Measurements from ENCODE around the gene IRX4.

DNA sequence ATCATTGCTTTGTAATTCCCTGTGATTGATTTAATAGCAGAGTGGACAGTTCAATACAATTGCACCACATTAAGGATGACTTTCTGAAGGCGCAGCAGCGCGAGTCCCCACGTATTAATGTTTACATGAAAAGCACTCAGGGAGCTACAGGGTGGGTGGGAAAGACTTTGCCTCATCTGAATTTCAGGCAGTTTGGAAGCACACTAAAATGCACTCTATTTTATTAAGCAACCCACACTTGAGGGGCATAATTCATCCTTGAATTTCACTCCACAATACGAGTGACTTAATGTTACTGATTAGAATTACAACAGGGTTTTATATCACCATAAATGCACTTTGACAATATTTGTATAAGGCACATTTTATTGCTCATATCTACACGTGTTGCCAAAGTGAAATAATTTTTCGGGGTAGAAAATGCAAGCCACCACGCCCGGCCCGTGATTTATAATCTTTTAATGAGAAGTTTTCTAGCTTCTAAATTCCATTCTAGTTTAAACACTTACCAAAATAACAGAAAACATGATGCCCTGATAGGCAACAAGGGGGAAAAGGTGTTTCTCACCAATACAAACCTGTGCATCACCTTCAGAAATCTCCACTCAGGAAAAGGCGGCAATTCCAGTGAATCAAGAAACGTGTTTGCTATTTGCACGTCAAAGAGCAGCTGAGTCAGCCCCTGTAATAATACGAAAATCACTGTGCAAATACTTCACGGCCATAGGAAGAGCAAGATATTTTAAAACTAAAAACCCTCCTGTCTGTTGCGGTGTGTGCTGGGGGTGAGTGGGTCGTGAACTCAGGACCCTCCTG lies 40.5 kb downstream of the IRX4 start:
- TF ChIP-seq, protein P1, sequence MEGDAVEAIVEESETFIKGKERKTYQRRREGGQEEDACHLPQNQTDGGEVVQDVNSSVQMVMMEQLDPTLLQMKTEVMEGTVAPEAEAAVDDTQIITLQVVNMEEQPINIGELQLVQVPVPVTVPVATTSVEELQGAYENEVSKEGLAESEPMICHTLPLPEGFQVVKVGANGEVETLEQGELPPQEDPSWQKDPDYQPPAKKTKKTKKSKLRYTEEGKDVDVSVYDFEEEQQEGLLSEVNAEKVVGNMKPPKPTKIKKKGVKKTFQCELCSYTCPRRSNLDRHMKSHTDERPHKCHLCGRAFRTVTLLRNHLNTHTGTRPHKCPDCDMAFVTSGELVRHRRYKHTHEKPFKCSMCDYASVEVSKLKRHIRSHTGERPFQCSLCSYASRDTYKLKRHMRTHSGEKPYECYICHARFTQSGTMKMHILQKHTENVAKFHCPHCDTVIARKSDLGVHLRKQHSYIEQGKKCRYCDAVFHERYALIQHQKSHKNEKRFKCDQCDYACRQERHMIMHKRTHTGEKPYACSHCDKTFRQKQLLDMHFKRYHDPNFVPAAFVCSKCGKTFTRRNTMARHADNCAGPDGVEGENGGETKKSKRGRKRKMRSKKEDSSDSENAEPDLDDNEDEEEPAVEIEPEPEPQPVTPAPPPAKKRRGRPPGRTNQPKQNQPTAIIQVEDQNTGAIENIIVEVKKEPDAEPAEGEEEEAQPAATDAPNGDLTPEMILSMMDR (IDR thresholded peaks at IDR 0.05): no peak
- TF ChIP-seq POLR2A (IDR thresholded peaks at IDR 0.05): no peak

Data from adrenal gland (tissue), 5 donors.